Activated T-helper 1 cell treated with anti-CD3 and anti-CD28 coated beads, Interleukin-2, amount 50 U/mL, for 16 hours (primary cell): Measurements from ENCODE around the gene JMJD6.
"Not testable (repeated sequence)": the region's sequence is repeated elsewhere in the genome, so short reads cannot be mapped to it uniquely, and the experiment has no call there.

Source experiments
- DNase-seq, 2 donors: peaks; one replicate each; pipeline ENCODE4 v3.0.0-alpha.2; 2020; ENCODE audit warnings: low read depth in 1 of 2, low spot score in 1 of 2

Gene JMJD6

GRCh38 chr17:76700270-76700616 is 26.2 kb downstream of the JMJD6 start:
- no peak for DNase-seq

GRCh38 chr17:76698466-76698977 is 27.9 kb downstream of the JMJD6 start:
- DNase-seq, result not testable (repeated sequence)

GRCh38 chr17:76697702-76698465 is 28.5 kb downstream of the JMJD6 start:
- no peak for DNase-seq

GRCh38 chr17:76696763-76697701 is 29.4 kb downstream of the JMJD6 start:
- DNase-seq, result no peak

- DNase-seq, result no peak
Measured at GRCh38 chr17:76695059-76695831, 31.2 kb downstream of the JMJD6 start.

- no peak for DNase-seq
Measured at GRCh38 chr17:76691379-76692191, 34.8 kb downstream of the JMJD6 start.

GRCh38 chr17:76690596-76691280 is 35.7 kb downstream of the JMJD6 start:
- no peak for DNase-seq

- no peak for DNase-seq
Measured at GRCh38 chr17:76689859-76690258, 36.5 kb downstream of the JMJD6 start.

GRCh38 chr17:76688165-76688622 is 38.2 kb downstream of the JMJD6 start:
- no peak for DNase-seq

- DNase-seq, result no peak
Measured at GRCh38 chr17:76687298-76688164, 38.9 kb downstream of the JMJD6 start.

- DNase-seq, result no peak
Measured at GRCh38 chr17:76686538-76687297, 39.7 kb downstream of the JMJD6 start.

GRCh38 chr17:76685846-76686245 is 40.6 kb downstream of the JMJD6 start:
- no peak for DNase-seq

- DNase-seq, result no peak
Measured at GRCh38 chr17:76685366-76685765, 41.0 kb downstream of the JMJD6 start.

- no peak for DNase-seq
Measured at GRCh38 chr17:76684756-76685155, 41.6 kb downstream of the JMJD6 start.

- DNase-seq, result no peak
Measured at GRCh38 chr17:76683921-76684745, 42.3 kb downstream of the JMJD6 start.

- DNase-seq, result no peak
Measured at GRCh38 chr17:76683011-76683755, 43.2 kb downstream of the JMJD6 start.
